GM19455 (cell line): ENCODE results near the gene CPB1.

Source experiments
- ATAC-seq: cut with Tn5 transposase; IDR thresholded peaks from one replicate; pipeline ENCODE4 v1.9.1; 2021; ENCODE audit not compliant: unreplicated experiment

The CPB1 gene

GRCh38 chr3:148829926-148830325, 2.3 kb downstream of the CPB1 start:
- ATAC-seq = no peak

- ATAC-seq = no peak
Observed at GRCh38 chr3:148833223-148833622, 5.6 kb downstream of the CPB1 start.

DNA sequence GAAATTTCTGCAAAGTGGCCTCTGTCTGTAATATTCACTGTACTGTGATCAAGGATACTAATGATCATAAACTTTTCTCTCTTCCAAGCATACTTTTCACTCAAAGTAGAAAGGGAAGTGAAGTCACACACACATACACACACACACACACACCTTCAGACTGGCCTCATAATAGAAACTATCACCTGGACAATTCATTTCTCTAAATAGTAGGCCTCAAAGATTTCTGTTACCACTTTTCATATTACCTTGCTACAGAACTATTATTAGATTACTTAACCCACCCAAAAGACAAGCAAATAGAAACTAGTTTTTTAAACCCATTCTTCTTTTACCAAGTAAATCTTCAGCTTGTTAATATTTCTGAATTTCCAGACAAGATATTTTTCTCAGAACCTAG, 12.2 kb downstream of the CPB1 start:
- no peak for ATAC-seq

- no peak for ATAC-seq
Observed at GRCh38 chr3:148840451-148840850, 12.8 kb downstream of the CPB1 start.

GRCh38 chr3:148845756-148846395, 18.3 kb downstream of the CPB1 start:
- no peak for ATAC-seq

DNA sequence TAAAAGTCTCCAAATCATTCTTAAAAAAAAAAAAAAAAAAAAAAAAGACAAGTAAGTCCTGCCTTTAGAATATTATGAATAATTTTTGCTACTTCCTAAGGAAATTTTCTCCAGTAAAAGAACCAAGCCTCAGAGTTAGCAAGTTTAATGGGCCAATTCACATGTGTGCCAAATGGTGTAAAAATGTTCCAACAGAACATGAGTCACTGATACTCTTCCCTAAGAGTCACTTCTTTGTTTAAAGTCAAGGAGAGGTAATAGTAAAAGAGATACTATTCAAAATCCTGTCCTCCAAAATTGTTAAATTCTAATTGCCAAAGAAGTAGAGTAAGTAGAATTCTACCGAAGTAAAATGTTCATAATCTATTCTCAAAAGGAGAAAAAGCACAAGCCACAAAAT, 19.7 kb downstream of the CPB1 start:
- ATAC-seq = no peak

- ATAC-seq = no peak
Observed at GRCh38 chr3:148848410-148848809, 20.8 kb downstream of the CPB1 start.

DNA sequence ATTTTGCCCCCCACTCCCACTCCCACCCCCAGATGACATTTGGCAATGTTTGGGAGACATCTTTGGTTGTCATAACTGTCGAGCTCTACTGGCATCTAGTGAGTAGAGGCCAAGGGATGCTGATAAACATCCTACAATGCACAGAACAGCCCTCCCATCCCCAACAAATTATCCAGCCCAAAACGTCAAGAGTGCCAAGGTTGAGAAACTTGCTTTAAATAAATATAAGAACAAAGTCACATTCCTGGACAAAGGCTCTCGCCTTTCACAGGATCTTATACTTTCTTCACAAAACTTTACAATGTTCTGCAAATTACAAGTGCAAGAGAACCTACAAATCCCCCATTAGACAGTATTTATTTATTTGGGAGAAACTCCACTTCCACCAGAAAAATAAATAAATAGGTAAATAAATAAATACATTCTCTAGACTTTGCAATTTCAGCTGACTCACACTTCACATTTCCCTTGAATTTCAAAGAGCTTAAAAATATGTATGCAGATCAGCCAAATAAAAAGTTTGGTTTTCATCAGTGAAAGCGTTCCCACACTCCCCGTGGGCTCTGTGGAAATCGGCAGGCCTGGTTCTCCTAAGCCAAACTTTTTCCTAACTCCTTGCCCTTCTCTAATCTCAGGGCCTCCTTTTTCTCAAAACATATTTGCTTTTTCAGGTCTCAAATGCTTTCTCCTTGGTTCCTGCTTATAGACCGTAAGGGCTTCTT, 24.8 kb downstream of the CPB1 start:
- no peak for ATAC-seq

- no peak for ATAC-seq
Observed at GRCh38 chr3:148853076-148853475, 25.5 kb downstream of the CPB1 start.

DNA sequence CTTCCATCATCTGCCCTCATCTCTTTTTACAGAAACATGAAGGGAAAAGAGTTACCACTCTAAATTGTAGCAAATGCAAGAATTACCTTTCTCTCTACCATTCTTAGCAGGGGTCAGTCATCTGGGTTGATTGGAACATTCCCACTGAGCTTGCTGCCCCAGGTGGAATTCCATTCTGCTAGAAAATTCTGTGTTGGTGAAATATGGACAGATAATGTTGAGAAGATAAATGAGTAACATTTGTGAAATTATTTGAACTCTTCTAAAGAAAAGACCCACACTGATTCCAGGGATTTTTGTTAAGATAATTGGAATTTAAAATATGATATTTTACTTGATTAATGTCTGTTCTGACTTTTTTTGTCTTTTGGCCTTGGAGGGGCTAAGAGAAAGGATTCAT, 26.4 kb downstream of the CPB1 start:
- ATAC-seq = no peak

- ATAC-seq = no peak
Observed at GRCh38 chr3:148856384-148856783, 28.8 kb downstream of the CPB1 start.

DNA sequence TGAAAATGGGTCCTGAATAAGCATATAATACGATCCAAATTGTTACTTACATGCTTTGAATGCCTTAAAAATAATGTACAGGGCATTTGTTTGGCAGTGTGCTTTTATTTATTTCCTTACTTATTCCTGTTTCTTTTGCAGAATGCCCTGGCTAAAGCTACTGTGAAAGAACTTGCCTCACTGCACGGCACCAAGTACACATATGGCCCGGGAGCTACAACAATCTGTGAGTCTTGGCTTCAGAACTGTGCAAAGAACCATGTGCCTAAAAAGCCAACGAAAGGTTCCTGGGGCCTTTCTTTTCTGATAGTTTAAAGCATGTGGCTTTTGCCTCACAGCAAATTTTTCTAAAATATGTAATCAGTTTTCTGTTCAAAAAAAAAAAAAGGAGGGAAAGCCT, 29.7 kb downstream of the CPB1 start:
- ATAC-seq = no peak

- ATAC-seq = peak; percentile 78
Observed at GRCh38 chr3:148861277-148861869, 33.8 kb downstream of the CPB1 start.

DNA sequence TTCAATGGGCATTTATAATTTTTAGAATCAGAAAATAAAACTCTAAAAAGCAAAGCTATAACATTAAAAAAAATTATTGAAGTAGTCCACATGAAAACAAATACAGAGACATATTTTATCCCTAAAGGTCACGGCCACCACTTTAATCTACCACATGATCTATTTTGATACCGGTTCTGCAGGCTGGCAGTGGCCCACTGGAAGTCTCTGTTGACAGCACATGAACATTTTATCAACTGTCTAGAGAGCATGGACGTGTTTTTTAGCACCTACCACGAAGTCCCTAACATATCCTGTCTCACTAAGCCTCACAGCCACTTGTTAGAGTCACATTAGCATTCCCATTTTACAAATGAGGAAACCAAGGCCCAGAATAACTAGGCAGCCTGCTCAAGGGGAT, 35.7 kb downstream of the CPB1 start:
- no peak for ATAC-seq

DNA sequence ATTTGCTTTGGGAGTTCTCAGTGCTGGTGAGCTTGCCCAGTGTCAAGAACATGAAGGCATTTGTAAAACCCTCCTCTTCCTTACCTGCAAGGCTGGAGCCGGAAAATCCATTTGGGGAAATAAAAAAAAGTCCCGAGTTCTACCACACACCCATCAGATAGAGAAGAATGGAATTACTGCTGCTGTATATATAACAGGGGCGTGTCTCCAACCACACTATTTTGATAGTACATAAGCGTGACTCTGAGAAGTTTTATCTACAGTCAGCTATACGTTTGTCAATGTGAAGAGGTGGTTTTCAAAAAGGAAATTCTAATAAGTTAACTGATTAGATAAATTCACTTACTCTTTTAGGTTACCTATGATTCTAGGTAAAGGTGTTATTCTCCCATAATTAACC, 36.2 kb downstream of the CPB1 start:
- no peak for ATAC-seq

- ATAC-seq = no peak
Observed at GRCh38 chr3:148865049-148865448, 37.4 kb downstream of the CPB1 start, which contains the start of gene CPA3. TSS of gene CPA3 (plus strand) at chr3:148865296. CDS start at chr3:148865308, 12 bp downstream.

- no peak for ATAC-seq
Observed at GRCh38 chr3:148866261-148866660, 38.6 kb downstream of the CPB1 start.

- no peak for ATAC-seq
Observed at GRCh38 chr3:148873270-148873927, 45.8 kb downstream of the CPB1 start.

GRCh38 chr3:148873977-148874376, 46.4 kb downstream of the CPB1 start:
- ATAC-seq = no peak

DNA sequence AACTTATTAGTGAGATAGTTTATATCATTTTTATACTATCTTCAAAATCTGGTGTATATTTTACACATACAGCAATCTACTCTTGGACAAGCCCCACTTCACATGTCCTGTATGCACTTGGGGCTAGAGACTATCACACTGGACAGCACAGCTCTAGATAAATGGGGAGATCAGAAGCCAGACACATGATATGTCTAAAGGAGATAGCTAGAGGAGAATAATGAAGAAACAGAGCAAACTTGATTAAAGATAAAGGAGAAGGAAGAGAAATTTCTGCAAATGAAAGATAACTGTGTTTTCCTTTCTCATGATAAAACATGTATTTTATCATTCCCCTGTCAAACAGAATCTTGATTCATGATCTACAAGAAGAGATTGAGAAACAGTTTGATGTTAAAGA, 50.5 kb downstream of the CPB1 start:
- no peak for ATAC-seq

DNA sequence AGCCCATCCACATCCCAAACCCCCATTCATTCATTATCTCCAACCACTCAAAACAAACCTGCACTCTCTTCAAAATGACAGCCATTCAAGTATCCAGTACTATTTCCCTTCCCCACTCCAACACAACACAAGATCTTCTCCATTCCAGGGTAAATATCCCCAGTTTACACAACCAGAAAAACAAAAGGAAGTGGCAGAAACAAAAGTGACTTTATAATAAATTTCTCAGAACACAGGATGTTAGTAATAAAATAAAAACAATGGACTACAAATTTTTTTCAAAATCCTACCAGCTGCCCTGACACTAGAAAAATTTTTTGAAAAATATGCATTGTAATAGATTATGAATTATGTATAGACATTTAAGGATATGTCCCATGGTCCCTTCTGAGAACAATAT, 51.6 kb downstream of the CPB1 start:
- ATAC-seq = no peak

GRCh38 chr3:148880681-148881080, 53.1 kb downstream of the CPB1 start:
- ATAC-seq = no peak
